GM12878 (cell line): ENCODE results near the gene NUDCD3. TPM values are rescaled to one million over a fixed set of nuclear protein-coding genes. Genes with fewer than 3 reads are reported as not detected.
A peak's percentile ranks its signal among the peaks of the same experiment; 100 is the strongest.

Experiments
- CHD2 ChIP-seq: IDR thresholded peaks from 2 replicates; pipeline ENCODE4 v1.6.1; 2011; ENCODE audit warnings: low read depth, low read length, improper control_type of control experiment, borderline replicate concordance
- EGR1 ChIP-seq, 2 experiments: IDR thresholded peaks; 1 replicate in 1 of 2; 2 replicates in 1 of 2; pipeline ENCODE4 v1.6.1; 2011 to 2012; ENCODE audit warnings: low read depth in 2 of 2, low read length in 2 of 2, borderline replicate concordance in 1 of 2, mild to moderate bottlenecking in 1 of 2, moderate library complexity in 1 of 2
- IKZF1 ChIP-seq: fragments of 450-650 bp; conservative IDR thresholded peaks from 2 replicates; pipeline ENCODE4 v1.6.1; 2017; ENCODE audit warnings: antibody characterized with exemption, mild to moderate bottlenecking
- IKZF2 ChIP-seq, 2 experiments: fragments of 450-650 bp; IDR thresholded peaks; 2 replicates each; pipeline ENCODE4 v1.6.1; 2017; ENCODE audit warnings: mild to moderate bottlenecking in 2 of 2, moderate library complexity in 2 of 2
- MYC ChIP-seq: IDR thresholded peaks from 2 replicates; pipeline ENCODE4 v1.6.1; 2011; ENCODE audit warnings: mild to moderate bottlenecking, low read length, moderate library complexity, inconsistent platforms; ENCODE audit not compliant: insufficient read depth, insufficient replicate concordance, insufficient read length, severe bottlenecking
- NFIC ChIP-seq: IDR thresholded peaks from 2 replicates; pipeline ENCODE4 v1.6.1; 2012; ENCODE audit warnings: low read depth, mild to moderate bottlenecking, inconsistent platforms, low read length, moderate library complexity
- NR2C1 ChIP-seq: fragments of 450-650 bp; IDR thresholded peaks from 2 replicates; pipeline ENCODE4 v1.6.1; 2017; ENCODE audit warnings: antibody characterized with exemption, mild to moderate bottlenecking, moderate library complexity
- NR2F1 ChIP-seq: fragments of 450-650 bp; conservative IDR thresholded peaks from 2 replicates; pipeline ENCODE4 v1.6.1; 2017; ENCODE audit warnings: mild to moderate bottlenecking
- POLR2A ChIP-seq: IDR thresholded peaks from 2 replicates; pipeline ENCODE4 v1.6.1; 2011; ENCODE audit warnings: low read depth, mild to moderate bottlenecking, low read length
- RAD21 ChIP-seq: IDR thresholded peaks from 2 replicates; pipeline ENCODE4 v1.6.1; 2011; ENCODE audit warnings: mild to moderate bottlenecking, low read depth, low read length, moderate library complexity; ENCODE audit not compliant: insufficient read depth
- SREBF2 ChIP-seq: IDR thresholded peaks from 2 replicates; pipeline ENCODE4 v1.6.1; 2012; ENCODE audit warnings: mild to moderate bottlenecking, low read length
- polyA plus RNA-seq, 11 experiments: library from polyadenylated mRNA; depleted of rRNA in 4 of 11; unstranded in 6 of 11; stranded (reverse) in 5 of 11; fragments of >200 nt; fragmentation: Nextera tagmentation in 4 of 11; fragmentation: Illumina TruSeq in 1 of 11; extraction: Ambion mirVana in 4 of 11; extraction: Trizol in 1 of 11; gene quantifications; 1 replicate in 1 of 11; 2 replicates in 10 of 11; pipeline versions ENCODE4 v1.2.1 to v1.2.3, GENCODE V29; 2011 to 2016; ENCODE audit warnings: inconsistent platforms in 2 of 11, missing spikeins in 2 of 11, low read depth in 1 of 11
- total RNA-seq, 4 experiments: library from RNA; depleted of rRNA in 3 of 4; stranded (reverse); fragments of >200 nt in 3 of 4; fragmentation: Illumina TruSeq in 1 of 4; extraction: Trizol in 1 of 4; gene quantifications; 2 replicates each; pipeline versions ENCODE4 v1.2.1 to v1.2.3, GENCODE V29; 2013 to 2021
- TF ChIP-seq, protein P1 (sequence below): fragments of 450-650 bp; IDR thresholded peaks from 2 replicates; pipeline ENCODE4 v1.6.1; 2017; ENCODE audit warnings: mild to moderate bottlenecking, moderate library complexity
- TF ChIP-seq, protein P2 (sequence below): IDR thresholded peaks from 2 replicates; pipeline ENCODE4 v1.6.1; 2012; ENCODE audit warnings: low read depth, low read length, improper control_type of control experiment
- TF ChIP-seq, protein P3 (sequence below): IDR thresholded peaks from 2 replicates; pipeline ENCODE4 v1.6.1; 2012; ENCODE audit warnings: mild to moderate bottlenecking, low read depth, low read length
- TF ChIP-seq, protein P4 (sequence below): fragments of 450-650 bp; IDR thresholded peaks from 2 replicates; pipeline ENCODE4 v1.6.1; 2016; ENCODE audit warnings: mild to moderate bottlenecking
- TF ChIP-seq, protein P5 (sequence below): fragments of 450-650 bp; IDR thresholded peaks from 2 replicates; pipeline ENCODE4 v1.6.1; 2018; ENCODE audit warnings: mild to moderate bottlenecking, low read depth, moderate library complexity; ENCODE audit not compliant: partially characterized antibody

The NUDCD3 gene
- total and polyA plus RNA-seq, 10 of the 15 experiments (the other 5 are each of a cell fraction or from before 2014, with no cell fraction given), result 25.0 to 89.8 (median 46.4) TPM

DNA sequence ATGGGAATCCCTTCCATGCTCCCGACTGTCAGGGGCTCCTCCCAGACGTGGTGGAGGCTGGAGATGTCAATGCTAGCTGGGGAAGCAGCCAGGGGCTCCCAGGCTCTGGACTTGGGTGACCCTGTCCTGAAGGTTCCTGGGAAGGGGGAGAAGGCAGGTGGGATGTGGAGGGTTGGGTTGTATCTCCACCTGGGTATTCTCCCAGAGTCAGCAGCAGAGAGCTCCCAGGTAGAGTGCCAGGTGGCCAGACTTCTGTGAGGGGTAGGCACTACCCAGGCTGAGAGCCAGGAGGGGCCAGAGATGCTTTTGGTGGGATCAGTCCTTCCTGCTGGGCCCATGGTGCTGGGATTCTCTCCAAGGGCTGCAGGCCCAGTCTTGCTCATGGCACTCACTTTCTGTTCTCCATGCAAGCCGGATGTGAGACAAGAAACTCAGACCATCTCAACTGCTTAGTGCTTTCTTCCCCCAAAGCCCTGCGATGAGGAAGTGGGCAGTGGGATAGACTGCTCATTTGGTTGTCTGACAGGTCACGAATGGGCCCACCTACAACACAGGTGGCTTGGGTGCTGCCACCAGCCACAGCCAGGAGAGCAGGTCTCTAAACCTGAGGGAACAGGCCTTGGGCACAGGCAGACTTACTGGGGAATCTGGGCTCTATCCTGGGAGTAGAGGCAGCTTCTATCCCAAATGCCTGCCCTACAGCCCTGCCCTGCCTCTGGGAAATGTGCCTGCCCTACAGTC lies 112.6 kb downstream of the NUDCD3 start (continued):
- TF ChIP-seq, protein P1, sequence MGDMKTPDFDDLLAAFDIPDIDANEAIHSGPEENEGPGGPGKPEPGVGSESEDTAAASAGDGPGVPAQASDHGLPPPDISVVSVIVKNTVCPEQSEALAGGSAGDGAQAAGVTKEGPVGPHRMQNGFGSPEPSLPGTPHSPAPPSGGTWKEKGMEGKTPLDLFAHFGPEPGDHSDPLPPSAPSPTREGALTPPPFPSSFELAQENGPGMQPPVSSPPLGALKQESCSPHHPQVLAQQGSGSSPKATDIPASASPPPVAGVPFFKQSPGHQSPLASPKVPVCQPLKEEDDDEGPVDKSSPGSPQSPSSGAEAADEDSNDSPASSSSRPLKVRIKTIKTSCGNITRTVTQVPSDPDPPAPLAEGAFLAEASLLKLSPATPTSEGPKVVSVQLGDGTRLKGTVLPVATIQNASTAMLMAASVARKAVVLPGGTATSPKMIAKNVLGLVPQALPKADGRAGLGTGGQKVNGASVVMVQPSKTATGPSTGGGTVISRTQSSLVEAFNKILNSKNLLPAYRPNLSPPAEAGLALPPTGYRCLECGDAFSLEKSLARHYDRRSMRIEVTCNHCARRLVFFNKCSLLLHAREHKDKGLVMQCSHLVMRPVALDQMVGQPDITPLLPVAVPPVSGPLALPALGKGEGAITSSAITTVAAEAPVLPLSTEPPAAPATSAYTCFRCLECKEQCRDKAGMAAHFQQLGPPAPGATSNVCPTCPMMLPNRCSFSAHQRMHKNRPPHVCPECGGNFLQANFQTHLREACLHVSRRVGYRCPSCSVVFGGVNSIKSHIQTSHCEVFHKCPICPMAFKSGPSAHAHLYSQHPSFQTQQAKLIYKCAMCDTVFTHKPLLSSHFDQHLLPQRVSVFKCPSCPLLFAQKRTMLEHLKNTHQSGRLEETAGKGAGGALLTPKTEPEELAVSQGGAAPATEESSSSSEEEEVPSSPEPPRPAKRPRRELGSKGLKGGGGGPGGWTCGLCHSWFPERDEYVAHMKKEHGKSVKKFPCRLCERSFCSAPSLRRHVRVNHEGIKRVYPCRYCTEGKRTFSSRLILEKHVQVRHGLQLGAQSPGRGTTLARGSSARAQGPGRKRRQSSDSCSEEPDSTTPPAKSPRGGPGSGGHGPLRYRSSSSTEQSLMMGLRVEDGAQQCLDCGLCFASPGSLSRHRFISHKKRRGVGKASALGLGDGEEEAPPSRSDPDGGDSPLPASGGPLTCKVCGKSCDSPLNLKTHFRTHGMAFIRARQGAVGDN, result no peak
- peak; percentile 71 to 78 for TF ChIP-seq IKZF2 (IDR thresholded peaks at IDR 0.05)
- TF ChIP-seq, protein P2, sequence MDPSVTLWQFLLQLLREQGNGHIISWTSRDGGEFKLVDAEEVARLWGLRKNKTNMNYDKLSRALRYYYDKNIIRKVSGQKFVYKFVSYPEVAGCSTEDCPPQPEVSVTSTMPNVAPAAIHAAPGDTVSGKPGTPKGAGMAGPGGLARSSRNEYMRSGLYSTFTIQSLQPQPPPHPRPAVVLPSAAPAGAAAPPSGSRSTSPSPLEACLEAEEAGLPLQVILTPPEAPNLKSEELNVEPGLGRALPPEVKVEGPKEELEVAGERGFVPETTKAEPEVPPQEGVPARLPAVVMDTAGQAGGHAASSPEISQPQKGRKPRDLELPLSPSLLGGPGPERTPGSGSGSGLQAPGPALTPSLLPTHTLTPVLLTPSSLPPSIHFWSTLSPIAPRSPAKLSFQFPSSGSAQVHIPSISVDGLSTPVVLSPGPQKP, result no peak
- no peak for TF ChIP-seq MYC
- peak; percentile 69 for TF ChIP-seq IKZF1
- no peak for TF ChIP-seq SREBF2
- TF ChIP-seq, protein P3, sequence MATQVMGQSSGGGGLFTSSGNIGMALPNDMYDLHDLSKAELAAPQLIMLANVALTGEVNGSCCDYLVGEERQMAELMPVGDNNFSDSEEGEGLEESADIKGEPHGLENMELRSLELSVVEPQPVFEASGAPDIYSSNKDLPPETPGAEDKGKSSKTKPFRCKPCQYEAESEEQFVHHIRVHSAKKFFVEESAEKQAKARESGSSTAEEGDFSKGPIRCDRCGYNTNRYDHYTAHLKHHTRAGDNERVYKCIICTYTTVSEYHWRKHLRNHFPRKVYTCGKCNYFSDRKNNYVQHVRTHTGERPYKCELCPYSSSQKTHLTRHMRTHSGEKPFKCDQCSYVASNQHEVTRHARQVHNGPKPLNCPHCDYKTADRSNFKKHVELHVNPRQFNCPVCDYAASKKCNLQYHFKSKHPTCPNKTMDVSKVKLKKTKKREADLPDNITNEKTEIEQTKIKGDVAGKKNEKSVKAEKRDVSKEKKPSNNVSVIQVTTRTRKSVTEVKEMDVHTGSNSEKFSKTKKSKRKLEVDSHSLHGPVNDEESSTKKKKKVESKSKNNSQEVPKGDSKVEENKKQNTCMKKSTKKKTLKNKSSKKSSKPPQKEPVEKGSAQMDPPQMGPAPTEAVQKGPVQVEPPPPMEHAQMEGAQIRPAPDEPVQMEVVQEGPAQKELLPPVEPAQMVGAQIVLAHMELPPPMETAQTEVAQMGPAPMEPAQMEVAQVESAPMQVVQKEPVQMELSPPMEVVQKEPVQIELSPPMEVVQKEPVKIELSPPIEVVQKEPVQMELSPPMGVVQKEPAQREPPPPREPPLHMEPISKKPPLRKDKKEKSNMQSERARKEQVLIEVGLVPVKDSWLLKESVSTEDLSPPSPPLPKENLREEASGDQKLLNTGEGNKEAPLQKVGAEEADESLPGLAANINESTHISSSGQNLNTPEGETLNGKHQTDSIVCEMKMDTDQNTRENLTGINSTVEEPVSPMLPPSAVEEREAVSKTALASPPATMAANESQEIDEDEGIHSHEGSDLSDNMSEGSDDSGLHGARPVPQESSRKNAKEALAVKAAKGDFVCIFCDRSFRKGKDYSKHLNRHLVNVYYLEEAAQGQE, result no peak
- TF ChIP-seq NR2C1, result no peak
- TF ChIP-seq POLR2A, result 0 out of 2 replicates have a peak, but pooled peaks have one; percentile 16
- no peak for TF ChIP-seq RAD21
- no peak for TF ChIP-seq EGR1 (IDR thresholded peaks at IDR 0.05; ENCODE audit: borderline replicate concordance in 1 of 2, low read depth in 2 of 2, low read length in 2 of 2)
- no peak for TF ChIP-seq NFIC
- no peak for TF ChIP-seq CHD2
- TF ChIP-seq NR2F1, result no peak
- TF ChIP-seq, protein P4, sequence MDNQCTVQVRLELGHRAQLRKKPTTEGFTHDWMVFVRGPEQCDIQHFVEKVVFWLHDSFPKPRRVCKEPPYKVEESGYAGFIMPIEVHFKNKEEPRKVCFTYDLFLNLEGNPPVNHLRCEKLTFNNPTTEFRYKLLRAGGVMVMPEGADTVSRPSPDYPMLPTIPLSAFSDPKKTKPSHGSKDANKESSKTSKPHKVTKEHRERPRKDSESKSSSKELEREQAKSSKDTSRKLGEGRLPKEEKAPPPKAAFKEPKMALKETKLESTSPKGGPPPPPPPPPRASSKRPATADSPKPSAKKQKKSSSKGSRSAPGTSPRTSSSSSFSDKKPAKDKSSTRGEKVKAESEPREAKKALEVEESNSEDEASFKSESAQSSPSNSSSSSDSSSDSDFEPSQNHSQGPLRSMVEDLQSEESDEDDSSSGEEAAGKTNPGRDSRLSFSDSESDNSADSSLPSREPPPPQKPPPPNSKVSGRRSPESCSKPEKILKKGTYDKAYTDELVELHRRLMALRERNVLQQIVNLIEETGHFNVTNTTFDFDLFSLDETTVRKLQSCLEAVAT, result no peak
- TF ChIP-seq, protein P5, sequence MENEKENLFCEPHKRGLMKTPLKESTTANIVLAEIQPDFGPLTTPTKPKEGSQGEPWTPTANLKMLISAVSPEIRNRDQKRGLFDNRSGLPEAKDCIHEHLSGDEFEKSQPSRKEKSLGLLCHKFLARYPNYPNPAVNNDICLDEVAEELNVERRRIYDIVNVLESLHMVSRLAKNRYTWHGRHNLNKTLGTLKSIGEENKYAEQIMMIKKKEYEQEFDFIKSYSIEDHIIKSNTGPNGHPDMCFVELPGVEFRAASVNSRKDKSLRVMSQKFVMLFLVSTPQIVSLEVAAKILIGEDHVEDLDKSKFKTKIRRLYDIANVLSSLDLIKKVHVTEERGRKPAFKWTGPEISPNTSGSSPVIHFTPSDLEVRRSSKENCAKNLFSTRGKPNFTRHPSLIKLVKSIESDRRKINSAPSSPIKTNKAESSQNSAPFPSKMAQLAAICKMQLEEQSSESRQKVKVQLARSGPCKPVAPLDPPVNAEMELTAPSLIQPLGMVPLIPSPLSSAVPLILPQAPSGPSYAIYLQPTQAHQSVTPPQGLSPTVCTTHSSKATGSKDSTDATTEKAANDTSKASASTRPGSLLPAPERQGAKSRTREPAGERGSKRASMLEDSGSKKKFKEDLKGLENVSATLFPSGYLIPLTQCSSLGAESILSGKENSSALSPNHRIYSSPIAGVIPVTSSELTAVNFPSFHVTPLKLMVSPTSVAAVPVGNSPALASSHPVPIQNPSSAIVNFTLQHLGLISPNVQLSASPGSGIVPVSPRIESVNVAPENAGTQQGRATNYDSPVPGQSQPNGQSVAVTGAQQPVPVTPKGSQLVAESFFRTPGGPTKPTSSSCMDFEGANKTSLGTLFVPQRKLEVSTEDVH, result no peak
